Breast epithelium (tissue), 4 donors: ENCODE results near the gene BRD3. TPM values are rescaled to one million over a fixed set of nuclear protein-coding genes. Genes with fewer than 3 reads are reported as not detected.

Experiments used
- DNase-seq, 2 donors: peaks; one replicate each; pipeline ENCODE4 v3.0.0-alpha.2; 2019; ENCODE audit warnings: low spot score in 2 of 2
- H3K27ac ChIP-seq, 2 donors: fragments of 200-600 bp; sonication (generic) in 1 of 2; one replicate each; pipeline ENCODE4 v1.5.1; 2016 to 2019; ENCODE audit warnings: mild to moderate bottlenecking in 1 of 2
- H3K27me3 ChIP-seq, 2 donors: fragments of 200-600 bp; sonication (generic) in 1 of 2; one replicate each; pipeline versions ENCODE4 v1.5.1 to v1.6.0; 2017 to 2019; ENCODE audit warnings: control low read depth in 1 of 2, mild to moderate bottlenecking in 1 of 2
- H3K36me3 ChIP-seq: fragments of 200-600 bp; one replicate; pipeline ENCODE4 v1.5.1; 2019
- H3K4me1 ChIP-seq, 2 donors: fragments of 200-600 bp; sonication (generic); one replicate each; pipeline ENCODE4 v1.5.1; 2016 to 2019; ENCODE audit warnings: control low read depth in 1 of 2
- H3K4me3 ChIP-seq, 3 donors: fragments of 200-600 bp; sonication (generic); 1 replicate in 2 of 3; 2 replicates in 1 of 3; pipeline ENCODE4 v1.5.1; 2016 to 2019; ENCODE audit warnings: mild to moderate bottlenecking in 3 of 3, moderate library complexity in 2 of 3
- H3K9me3 ChIP-seq, 2 donors: fragments of 200-600 bp; sonication (generic) in 1 of 2; one replicate each; pipeline ENCODE4 v1.5.1; 2016 to 2019; ENCODE audit warnings: control low read depth in 1 of 2
- CTCF ChIP-seq, 3 donors: fragments of 450-650 bp; IDR thresholded peaks; one replicate each; pipeline ENCODE4 v1.5.1; 2016 to 2017; ENCODE audit warnings: antibody characterized with exemption in 3 of 3, mild to moderate bottlenecking in 3 of 3, moderate library complexity in 3 of 3
- POLR2A ChIP-seq: fragments of 450-650 bp; IDR thresholded peaks from one replicate; pipeline ENCODE4 v1.6.1; 2016; ENCODE audit warnings: antibody characterized with exemption, mild to moderate bottlenecking, moderate library complexity
- POLR2AphosphoS5 ChIP-seq, 3 donors: sonication (generic); formaldehyde crosslinking; IDR thresholded peaks; one replicate each; pipeline ENCODE4 v1.6.1; 2017; ENCODE audit warnings: antibody characterized with exemption in 3 of 3
- intact Hi-C: fragments of 100-400 bp; cut with DNase I; formaldehyde crosslinking; loops from one replicate; pipeline ENCODE4 v1.15.1; 2023; ENCODE audit warnings: low total_unique reads
- total RNA-seq, 3 donors: library from RNA; depleted of rRNA; stranded (reverse); fragments of >200 nt; gene quantifications; one replicate each; pipeline ENCODE4 v1.1.0, GENCODE V29; 2016

The BRD3 gene
- total RNA-seq, 3 donors from 2014 or later, result 21.6 to 26.2 (median 24.6) TPM

DNA sequence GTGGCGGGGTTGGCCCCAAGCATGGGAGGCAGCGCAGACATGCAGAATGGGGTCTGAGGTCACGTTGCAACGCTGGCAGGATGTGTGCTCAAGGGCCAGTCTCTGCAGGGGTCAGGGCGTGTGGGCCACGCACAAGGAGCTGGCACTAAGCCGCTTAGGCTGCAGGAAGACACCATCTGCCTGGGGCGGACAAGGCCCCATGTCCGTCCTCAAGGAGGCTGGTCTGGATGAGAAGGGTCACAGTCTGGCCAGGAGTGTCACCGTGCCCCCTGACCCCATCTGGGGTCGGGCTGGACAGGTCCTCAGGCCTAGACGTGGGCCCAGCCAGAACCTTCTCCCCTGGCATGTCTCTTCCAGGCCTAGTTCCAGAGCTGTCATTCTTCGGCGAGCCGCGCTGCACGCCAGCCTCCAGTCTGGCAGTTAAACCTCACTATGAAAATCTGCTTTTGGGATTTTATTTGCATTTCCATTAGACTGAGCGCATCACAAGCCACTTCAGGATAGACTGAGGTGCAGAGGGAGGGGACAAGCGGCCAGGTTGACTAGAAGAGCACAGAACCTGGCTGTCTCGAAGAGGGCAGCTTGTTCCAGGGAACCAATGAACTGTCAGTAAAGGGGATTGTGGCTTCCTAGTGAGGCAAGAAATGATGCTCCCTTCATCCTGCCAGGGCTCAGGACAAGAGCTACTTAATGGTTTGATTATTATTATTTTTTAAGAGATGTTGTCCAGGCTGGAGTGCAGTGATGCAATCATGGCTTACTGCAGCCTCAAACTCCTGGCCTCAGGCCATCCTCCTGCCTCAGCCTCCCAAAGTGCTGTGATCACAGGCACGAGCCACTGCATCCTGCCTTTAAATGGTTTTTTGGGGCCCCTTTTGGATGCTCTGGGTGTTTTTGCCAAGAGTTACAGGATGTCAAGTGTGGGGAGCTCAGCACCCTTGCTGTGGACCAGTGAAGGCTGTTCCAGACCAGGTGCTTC, 38.3 kb downstream of the BRD3 start:
- Histone ChIP-seq H3K4me1 (no peaks in the 10 kb centered on the region), H3K9me3 (no peaks in the 10 kb centered on the region), H3K4me3 (no peak overlapping the region), H3K27ac (no peak overlapping the region), H3K36me3 (no peaks in the 10 kb centered on the region), H3K27me3 (no peaks in the 10 kb centered on the region)
- TF ChIP-seq POLR2A (no peak), POLR2AphosphoS5 (IDR thresholded peaks at IDR 0.05) (no peak)
- no peak for DNase-seq
- intact Hi-C loops, result no loop called here

DNA sequence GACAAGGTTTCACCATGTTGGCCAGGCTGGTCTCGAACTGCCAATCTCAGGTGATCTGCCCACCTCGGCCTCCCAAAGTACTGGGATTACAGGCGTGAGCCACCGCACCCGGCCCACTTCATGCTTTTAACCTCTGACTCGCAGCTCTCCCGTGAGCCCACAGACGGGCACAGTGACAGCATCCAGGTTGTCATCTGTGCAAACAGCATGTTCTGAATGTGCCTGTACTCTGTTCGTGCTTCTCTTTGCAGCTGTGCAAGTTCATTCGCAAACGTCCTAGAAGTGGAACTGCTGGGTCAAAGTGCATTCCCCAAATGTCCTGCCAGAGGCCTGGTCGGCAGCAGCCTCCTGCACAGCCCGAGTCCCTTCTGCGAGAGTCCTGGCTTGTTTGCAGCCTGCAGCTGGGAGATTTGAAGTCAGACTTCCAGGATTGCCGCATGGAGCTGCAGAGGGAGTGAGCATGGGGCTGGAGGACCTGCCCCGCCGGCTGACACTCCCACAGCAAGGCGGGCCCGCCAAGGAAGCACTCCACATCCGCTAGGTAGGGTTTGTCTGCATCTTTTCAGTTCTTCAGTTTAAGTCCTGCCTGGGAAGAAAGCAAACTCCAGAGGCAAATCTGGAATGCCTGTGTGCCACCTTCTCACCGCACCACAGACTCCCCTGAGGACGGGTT, 39.1 kb downstream of the BRD3 start:
- Histone ChIP-seq H3K27me3 (no peaks in the 10 kb centered on the region), H3K36me3 (no peaks in the 10 kb centered on the region), H3K4me3 (no peak overlapping the region), H3K4me1 (no peaks in the 10 kb centered on the region), H3K9me3 (no peaks in the 10 kb centered on the region), H3K27ac (no peak overlapping the region)
- TF ChIP-seq CTCF (IDR thresholded peaks at IDR 0.05) (no peak), POLR2AphosphoS5 (IDR thresholded peaks at IDR 0.05) (no peak), POLR2A (no peak)
- intact Hi-C loops, result no loop called here
- DNase-seq, result no peak

GRCh38 chr9:134028076-134028475, 39.8 kb downstream of the BRD3 start:
- DNase-seq, result no peak
- no peaks in the 10 kb centered on the region for H3K36me3 ChIP-seq
- no peaks in the 10 kb centered on the region for H3K9me3 ChIP-seq
- intact Hi-C loops, result no loop called here
- TF ChIP-seq POLR2A, result no peak
- TF ChIP-seq POLR2AphosphoS5 (IDR thresholded peaks at IDR 0.05), result no peak
- TF ChIP-seq CTCF (IDR thresholded peaks at IDR 0.05), result no peak
- H3K27ac ChIP-seq, result no peak overlapping the region
- no peaks in the 10 kb centered on the region for H3K27me3 ChIP-seq
- H3K4me3 ChIP-seq, result no peak overlapping the region
- no peaks in the 10 kb centered on the region for H3K4me1 ChIP-seq

DNA sequence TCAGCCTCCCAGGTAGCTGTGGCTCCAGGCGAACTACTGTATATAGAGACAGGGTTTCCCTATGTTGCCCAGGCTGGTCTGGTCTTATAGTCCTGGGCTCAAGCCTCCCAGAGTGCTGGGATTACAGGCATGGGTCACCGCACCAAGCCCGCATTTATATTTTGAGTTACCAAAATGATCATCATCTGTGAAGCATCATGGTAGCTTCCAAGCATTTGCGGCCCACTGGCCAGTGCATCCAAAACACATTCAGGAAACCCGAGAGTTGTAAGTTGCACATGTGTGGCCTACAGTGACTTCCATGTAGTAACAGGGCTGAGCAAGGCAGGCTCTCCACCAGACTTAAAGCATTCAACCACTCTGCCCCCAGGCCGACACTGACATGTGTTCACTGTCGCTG, 40.3 kb downstream of the BRD3 start:
- no peak for DNase-seq
- no peak for TF ChIP-seq CTCF (IDR thresholded peaks at IDR 0.05)
- no peak for TF ChIP-seq POLR2AphosphoS5 (IDR thresholded peaks at IDR 0.05)
- TF ChIP-seq POLR2A, result no peak
- H3K27me3 ChIP-seq, result no peaks in the 10 kb centered on the region
- intact Hi-C loops, result no loop called here
- H3K4me1 ChIP-seq, result no peaks in the 10 kb centered on the region
- H3K36me3 ChIP-seq, result no peaks in the 10 kb centered on the region
- H3K4me3 ChIP-seq, result no peak overlapping the region
- H3K27ac ChIP-seq, result no peak overlapping the region
- no peaks in the 10 kb centered on the region for H3K9me3 ChIP-seq

GRCh38 chr9:134026981-134027380, 40.8 kb downstream of the BRD3 start:
- H3K4me1 ChIP-seq, result no peaks in the 10 kb centered on the region
- H3K4me3 ChIP-seq, result no peak overlapping the region
- no peaks in the 10 kb centered on the region for H3K36me3 ChIP-seq
- no peak overlapping the region for H3K27ac ChIP-seq
- no peaks in the 10 kb centered on the region for H3K9me3 ChIP-seq
- intact Hi-C loops, result no loop called here
- no peak for DNase-seq
- H3K27me3 ChIP-seq, result no peaks in the 10 kb centered on the region
- TF ChIP-seq CTCF (IDR thresholded peaks at IDR 0.05) (no peak), POLR2A (no peak), POLR2AphosphoS5 (IDR thresholded peaks at IDR 0.05) (no peak)
